H9 (cell line): ENCODE measurements around the gene RCN1. TPM values are rescaled to one million over a fixed set of nuclear protein-coding genes. Genes with fewer than 3 reads are reported as not detected.

Source experiments
- DNase-seq: peaks from one replicate; pipeline ENCODE4 v3.0.0-alpha.2; 2017
- H2AFZ ChIP-seq: one replicate; pipeline ENCODE4 v1.6.1; 2013; ENCODE audit warnings: mild to moderate bottlenecking, low read length, control low read depth, moderate library complexity
- H2AK5ac ChIP-seq: 2 replicates; pipeline ENCODE4 v1.6.1; 2013; ENCODE audit warnings: low read length, control low read depth, mixed read lengths; ENCODE audit not compliant: insufficient read length
- H2BK120ac ChIP-seq: one replicate; pipeline ENCODE4 v1.6.1; 2013; ENCODE audit warnings: low read depth, mild to moderate bottlenecking, low read length, control low read depth, inconsistent platforms; ENCODE audit not compliant: poor library complexity, severe bottlenecking
- H2BK12ac ChIP-seq: 2 replicates; pipeline ENCODE4 v1.6.1; 2013; ENCODE audit warnings: low read length, control low read depth, mixed read lengths, low read depth; ENCODE audit not compliant: insufficient read length
- H2BK15ac ChIP-seq: 2 replicates; pipeline ENCODE4 v1.6.1; 2013; ENCODE audit warnings: low read depth, low read length, control low read depth
- H2BK20ac ChIP-seq: one replicate; pipeline ENCODE4 v1.6.1; 2013; ENCODE audit warnings: low read depth, mild to moderate bottlenecking, low read length, control low read depth, inconsistent platforms; ENCODE audit not compliant: poor library complexity, severe bottlenecking
- H2BK5ac ChIP-seq: 2 replicates; pipeline ENCODE4 v1.6.1; 2013; ENCODE audit warnings: low read length, control low read depth, mixed read lengths; ENCODE audit not compliant: insufficient read length
- H3K14ac ChIP-seq: 2 replicates; pipeline ENCODE4 v1.6.1; 2013; ENCODE audit warnings: low read length, control low read depth; ENCODE audit not compliant: insufficient read depth
- H3K18ac ChIP-seq: 2 replicates; pipeline ENCODE4 v1.6.1; 2013; ENCODE audit warnings: low read depth, mild to moderate bottlenecking, mixed read lengths, low read length, control low read depth; ENCODE audit not compliant: insufficient read length
- H3K23ac ChIP-seq: 2 replicates; pipeline ENCODE4 v1.6.1; 2013; ENCODE audit warnings: low read length, control low read depth, mixed read lengths, low read depth; ENCODE audit not compliant: insufficient read length
- H3K23me2 ChIP-seq: 2 replicates; pipeline ENCODE4 v1.6.1; 2013; ENCODE audit warnings: low read depth, mild to moderate bottlenecking, mixed read lengths, low read length, control low read depth; ENCODE audit not compliant: insufficient read length, poor library complexity, severe bottlenecking
- H3K27ac ChIP-seq: 2 replicates; pipeline ENCODE4 v1.5.1; 2013; ENCODE audit warnings: low read length, control low read depth, mixed read lengths, low read depth; ENCODE audit not compliant: insufficient read length
- H3K27me3 ChIP-seq: 2 replicates; pipeline ENCODE4 v1.6.1; 2013; ENCODE audit warnings: low read length, control low read depth, inconsistent platforms; ENCODE audit not compliant: insufficient read depth
- H3K4ac ChIP-seq: 2 replicates; pipeline ENCODE4 v1.6.1; 2013; ENCODE audit warnings: low read depth, mild to moderate bottlenecking, control low read depth, inconsistent platforms, low read length, moderate library complexity
- H3K4me1 ChIP-seq: 2 replicates; pipeline ENCODE4 v1.6.1; 2013; ENCODE audit warnings: low read length, control low read depth, inconsistent platforms; ENCODE audit not compliant: insufficient read depth
- H3K4me2 ChIP-seq: 2 replicates; pipeline ENCODE4 v1.6.1; 2013; ENCODE audit warnings: low read length, control low read depth, mixed read lengths; ENCODE audit not compliant: insufficient read length, insufficient read depth
- H3K56ac ChIP-seq: 2 replicates; pipeline ENCODE4 v1.6.1; 2013; ENCODE audit warnings: low read depth, mild to moderate bottlenecking, mixed read lengths, low read length, control low read depth; ENCODE audit not compliant: insufficient read length
- H3K79me1 ChIP-seq: 2 replicates; pipeline ENCODE4 v1.6.1; 2013; ENCODE audit warnings: low read depth, mild to moderate bottlenecking, moderate library complexity, low read length, control low read depth, inconsistent platforms; ENCODE audit not compliant: insufficient read depth, poor library complexity, severe bottlenecking
- H3K79me2 ChIP-seq: 2 replicates; pipeline ENCODE4 v1.6.1; 2013; ENCODE audit warnings: low read length, control low read depth, inconsistent platforms; ENCODE audit not compliant: insufficient read depth
- H3K9ac ChIP-seq: 2 replicates; pipeline ENCODE4 v1.6.1; 2013; ENCODE audit warnings: low read length, control low read depth, mixed read lengths; ENCODE audit not compliant: insufficient read length; ENCODE audit errors: extremely low read depth
- H3K9me3 ChIP-seq: one replicate; pipeline ENCODE4 v1.6.1; 2013; ENCODE audit warnings: low read depth, low read length, inconsistent platforms; ENCODE audit not compliant: control insufficient read depth
- H3T11ph ChIP-seq: one replicate; pipeline ENCODE4 v1.6.1; 2013; ENCODE audit warnings: mild to moderate bottlenecking, low read length, control low read depth, inconsistent platforms
- H4K20me1 ChIP-seq: one replicate; pipeline ENCODE4 v1.6.1; 2013; ENCODE audit not compliant: control insufficient read depth, insufficient read length, insufficient read depth
- H4K5ac ChIP-seq: 2 replicates; pipeline ENCODE4 v1.6.1; 2013; ENCODE audit warnings: low read depth, mild to moderate bottlenecking, mixed read lengths, low read length, control low read depth; ENCODE audit not compliant: insufficient read length
- H4K8ac ChIP-seq: replicated peaks from 2 replicates; pipeline ENCODE4 v1.6.1; 2013; ENCODE audit warnings: low read length, control low read depth, mixed read lengths, low read depth; ENCODE audit not compliant: insufficient read length
- H4K91ac ChIP-seq: 2 replicates; pipeline ENCODE4 v1.6.1; 2013; ENCODE audit warnings: low read depth, mild to moderate bottlenecking, moderate library complexity, mixed read lengths, low read length, control low read depth; ENCODE audit not compliant: insufficient read length
- H3K27ac Mint-ChIP-seq, 3 experiments: 2 replicates in 2 of 3; 3 replicates in 1 of 3; pipeline ENCODE4 v1.8.0; 2020 to 2021; ENCODE audit warnings: mixed read lengths in 3 of 3, mild to moderate bottlenecking in 1 of 3, moderate library complexity in 1 of 3
- H3K27me3 Mint-ChIP-seq: 2 replicates; pipeline ENCODE4 v1.8.0; 2021; ENCODE audit warnings: low read depth, mild to moderate bottlenecking, moderate library complexity, mixed read lengths
- H3K36me3 Mint-ChIP-seq, 3 experiments: 2 replicates in 2 of 3; 3 replicates in 1 of 3; pipeline ENCODE4 v1.8.0; 2020 to 2021; ENCODE audit warnings: low read depth in 3 of 3, mixed read lengths in 3 of 3; ENCODE audit not compliant: insufficient read depth in 1 of 3
- H3K4me1 Mint-ChIP-seq, 2 experiments: 2 replicates each; pipeline ENCODE4 v1.8.0; 2020; ENCODE audit warnings: mixed read lengths in 2 of 2
- H3K4me3 Mint-ChIP-seq, 2 experiments: 2 replicates in 1 of 2; 3 replicates in 1 of 2; pipeline ENCODE4 v1.8.0; 2020 to 2021; ENCODE audit warnings: mild to moderate bottlenecking in 2 of 2, mixed read lengths in 2 of 2, moderate library complexity in 1 of 2
- H3K9me3 Mint-ChIP-seq, 2 experiments: 2 replicates in 1 of 2; 3 replicates in 1 of 2; pipeline ENCODE4 v1.8.0; 2020; ENCODE audit warnings: mild to moderate bottlenecking in 2 of 2, mixed read lengths in 2 of 2, moderate library complexity in 1 of 2
- WGBS: extraction: QIAGEN DNeasy Blood & Tissue Kit; methylation state at CpG from one replicate; pipeline ENCODE4 v1.1.7; 2013; ENCODE audit warnings: missing lambda C conversion rate, low lambda C conversion rate, mixed read lengths; ENCODE audit not compliant: insufficient read length; ENCODE audit errors: extremely low coverage; 5-methylcytosine and 5-hydroxymethylcytosine counted together
- total RNA-seq: library from RNA; stranded (reverse); gene quantifications from 2 replicates; pipeline ENCODE4 v1.2.1, GENCODE V29; 2021
- TF ChIP-seq, protein P1 (sequence below): fragments of 200-600 bp; sonication (generic); conservative IDR thresholded peaks from 3 replicates; pipeline ENCODE4 v1.8.0; 2021; ENCODE audit warnings: antibody characterized with exemption, mild to moderate bottlenecking

RCN1 gene
- total RNA-seq, 1 experiment from 2014 or later = 109 TPM

DNA sequence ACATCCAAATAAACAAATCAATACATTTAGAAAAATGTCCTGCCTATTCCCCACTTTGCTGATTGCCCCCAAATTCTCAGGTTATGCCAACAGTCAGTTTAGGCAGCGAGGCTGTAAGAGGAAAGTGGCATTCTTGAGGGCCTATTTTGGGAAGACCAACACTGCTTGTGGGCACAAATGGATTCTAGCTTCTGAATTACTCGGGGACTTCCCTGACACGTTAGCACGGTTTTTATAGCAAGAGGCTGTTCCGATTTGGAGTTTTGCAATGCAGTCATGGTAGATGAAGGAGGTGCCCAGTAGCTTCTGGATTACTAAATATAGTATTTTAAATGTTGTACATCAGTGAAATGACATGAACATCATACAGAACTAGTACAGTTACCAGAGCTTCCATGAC is 13.1 kb downstream of the RCN1 start:
- Histone ChIP-seq H3K56ac (no peak overlapping the region), H4K20me1 (no peaks in the 10 kb centered on the region), H3K79me1 (no peaks in the 10 kb centered on the region), H2AK5ac (no peak overlapping the region), H4K8ac (no peak overlapping the region), H3K23me2 (no peaks in the 10 kb centered on the region), H3K79me2 (no peaks in the 10 kb centered on the region), H3K4me1 (no peaks in the 10 kb centered on the region), H4K5ac (no peak overlapping the region), H2BK15ac (no peak overlapping the region), H2BK5ac (no peak overlapping the region), H3K4me2 (no peak overlapping the region), H3K14ac (no peak overlapping the region), H3K23ac (no peak overlapping the region), H2BK12ac (no peak overlapping the region), H3K27ac (no peak overlapping the region), H3K9ac (no peak overlapping the region), H2AFZ (no peak overlapping the region), H4K91ac (no peak overlapping the region), H2BK20ac (no peak overlapping the region), H3K4ac (no peak overlapping the region), H3K18ac (no peak overlapping the region), H3T11ph (no peak overlapping the region), H3K27me3 (no peaks in the 10 kb centered on the region), H2BK120ac (no peak overlapping the region), H3K9me3 (no peaks in the 10 kb centered on the region)
- no peaks in the 10 kb centered on the region for H3K4me1 Mint-ChIP-seq
- no peaks in the 10 kb centered on the region for H3K9me3 Mint-ChIP-seq
- no CpG with 5 or more reads among the region's 5 CpGs for WGBS
- H3K4me3 Mint-ChIP-seq = no peak overlapping the region
- no peaks in the 10 kb centered on the region for H3K27me3 Mint-ChIP-seq
- no peak for DNase-seq
- peaks cover 29 to 68% (median 52%) of the 10 kb centered on the region in 3 experiments; a peak in 6 of 7 replicates for H3K36me3 Mint-ChIP-seq
- TF ChIP-seq, protein P1, sequence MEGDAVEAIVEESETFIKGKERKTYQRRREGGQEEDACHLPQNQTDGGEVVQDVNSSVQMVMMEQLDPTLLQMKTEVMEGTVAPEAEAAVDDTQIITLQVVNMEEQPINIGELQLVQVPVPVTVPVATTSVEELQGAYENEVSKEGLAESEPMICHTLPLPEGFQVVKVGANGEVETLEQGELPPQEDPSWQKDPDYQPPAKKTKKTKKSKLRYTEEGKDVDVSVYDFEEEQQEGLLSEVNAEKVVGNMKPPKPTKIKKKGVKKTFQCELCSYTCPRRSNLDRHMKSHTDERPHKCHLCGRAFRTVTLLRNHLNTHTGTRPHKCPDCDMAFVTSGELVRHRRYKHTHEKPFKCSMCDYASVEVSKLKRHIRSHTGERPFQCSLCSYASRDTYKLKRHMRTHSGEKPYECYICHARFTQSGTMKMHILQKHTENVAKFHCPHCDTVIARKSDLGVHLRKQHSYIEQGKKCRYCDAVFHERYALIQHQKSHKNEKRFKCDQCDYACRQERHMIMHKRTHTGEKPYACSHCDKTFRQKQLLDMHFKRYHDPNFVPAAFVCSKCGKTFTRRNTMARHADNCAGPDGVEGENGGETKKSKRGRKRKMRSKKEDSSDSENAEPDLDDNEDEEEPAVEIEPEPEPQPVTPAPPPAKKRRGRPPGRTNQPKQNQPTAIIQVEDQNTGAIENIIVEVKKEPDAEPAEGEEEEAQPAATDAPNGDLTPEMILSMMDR = no peak
- H3K27ac Mint-ChIP-seq = no peak overlapping the region
